ENCODE measurements around the gene C5AR2. TPM values are rescaled to one million over a fixed set of nuclear protein-coding genes. Genes with fewer than 3 reads are reported as not detected.
"Not testable (repeated sequence)": the region's sequence is repeated elsewhere in the genome, so short reads cannot be mapped to it uniquely, and the experiment has no call there.

The C5AR2 gene
- total RNA-seq, 1 donor from 2014 or later = 0.08 TPM

DNA sequence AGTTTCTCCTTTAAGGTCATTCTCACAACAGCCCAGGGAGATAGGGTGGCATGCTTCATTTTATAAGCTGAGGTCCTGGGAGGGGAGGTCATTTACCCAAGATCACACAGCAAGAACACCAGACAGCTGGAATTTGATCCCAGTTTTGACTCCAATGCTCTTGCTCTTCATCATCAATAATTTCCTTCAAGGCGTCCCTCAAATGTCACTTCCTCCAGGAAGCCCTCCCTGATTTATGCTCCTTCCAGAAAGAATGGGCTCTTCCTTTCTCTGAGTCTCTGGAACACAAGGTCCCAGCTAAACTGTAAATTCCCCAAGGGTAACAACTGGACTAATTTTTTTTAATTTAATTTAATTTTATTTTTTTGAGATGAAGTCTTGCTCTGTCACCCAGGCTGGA lies 12.4 kb downstream of the C5AR2 start:
- Mint-ChIP-seq H3K27me3 (ENCODE audit: unreplicated experiment) (no peaks in the 10 kb centered on the region), H3K27ac (ENCODE audit: unreplicated experiment) (no peak overlapping the region), H3K4me3 (ENCODE audit: unreplicated experiment) (no peak overlapping the region), H3K36me3 (ENCODE audit: unreplicated experiment) (no peaks in the 10 kb centered on the region), H3K4me1 (ENCODE audit: unreplicated experiment) (peaks cover 9% of the 10 kb centered on the region), H3K9me3 (ENCODE audit: unreplicated experiment) (no peaks in the 10 kb centered on the region)
- TF ChIP-seq, protein P1, sequence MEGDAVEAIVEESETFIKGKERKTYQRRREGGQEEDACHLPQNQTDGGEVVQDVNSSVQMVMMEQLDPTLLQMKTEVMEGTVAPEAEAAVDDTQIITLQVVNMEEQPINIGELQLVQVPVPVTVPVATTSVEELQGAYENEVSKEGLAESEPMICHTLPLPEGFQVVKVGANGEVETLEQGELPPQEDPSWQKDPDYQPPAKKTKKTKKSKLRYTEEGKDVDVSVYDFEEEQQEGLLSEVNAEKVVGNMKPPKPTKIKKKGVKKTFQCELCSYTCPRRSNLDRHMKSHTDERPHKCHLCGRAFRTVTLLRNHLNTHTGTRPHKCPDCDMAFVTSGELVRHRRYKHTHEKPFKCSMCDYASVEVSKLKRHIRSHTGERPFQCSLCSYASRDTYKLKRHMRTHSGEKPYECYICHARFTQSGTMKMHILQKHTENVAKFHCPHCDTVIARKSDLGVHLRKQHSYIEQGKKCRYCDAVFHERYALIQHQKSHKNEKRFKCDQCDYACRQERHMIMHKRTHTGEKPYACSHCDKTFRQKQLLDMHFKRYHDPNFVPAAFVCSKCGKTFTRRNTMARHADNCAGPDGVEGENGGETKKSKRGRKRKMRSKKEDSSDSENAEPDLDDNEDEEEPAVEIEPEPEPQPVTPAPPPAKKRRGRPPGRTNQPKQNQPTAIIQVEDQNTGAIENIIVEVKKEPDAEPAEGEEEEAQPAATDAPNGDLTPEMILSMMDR (IDR thresholded peaks at IDR 0.05) = no peak
- no peak for DNase-seq (ENCODE audit: extremely low spot score, unreplicated experiment)

DNA sequence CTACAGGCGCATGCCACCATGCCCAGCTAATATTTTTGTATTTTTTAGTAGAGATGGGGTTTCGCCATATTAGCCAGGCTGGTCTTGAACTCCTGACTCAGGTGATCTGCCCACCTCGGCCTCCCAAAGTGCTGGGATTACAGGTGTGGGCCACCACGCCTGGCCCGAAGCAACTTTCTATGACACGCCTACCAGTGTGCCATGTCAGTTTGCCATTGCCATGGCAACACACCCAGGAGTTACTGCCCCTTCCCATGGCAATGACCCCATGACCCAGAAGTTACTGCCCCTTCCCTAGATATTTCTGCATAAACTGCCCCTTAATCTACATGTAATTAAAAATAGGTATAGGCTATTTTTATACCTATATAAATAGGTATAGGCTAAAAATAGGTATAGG lies 14.0 kb downstream of the C5AR2 start:
- not testable (repeated sequence) for H3K9me3 Mint-ChIP-seq (ENCODE audit: unreplicated experiment); H3K4me3 Mint-ChIP-seq (ENCODE audit: unreplicated experiment); DNase-seq (ENCODE audit: extremely low spot score, unreplicated experiment); H3K27ac Mint-ChIP-seq (ENCODE audit: unreplicated experiment); H3K27me3 Mint-ChIP-seq (ENCODE audit: unreplicated experiment); H3K36me3 Mint-ChIP-seq (ENCODE audit: unreplicated experiment)
- H3K4me1 Mint-ChIP-seq (ENCODE audit: unreplicated experiment) = peaks cover 22% of the 10 kb centered on the region

DNA sequence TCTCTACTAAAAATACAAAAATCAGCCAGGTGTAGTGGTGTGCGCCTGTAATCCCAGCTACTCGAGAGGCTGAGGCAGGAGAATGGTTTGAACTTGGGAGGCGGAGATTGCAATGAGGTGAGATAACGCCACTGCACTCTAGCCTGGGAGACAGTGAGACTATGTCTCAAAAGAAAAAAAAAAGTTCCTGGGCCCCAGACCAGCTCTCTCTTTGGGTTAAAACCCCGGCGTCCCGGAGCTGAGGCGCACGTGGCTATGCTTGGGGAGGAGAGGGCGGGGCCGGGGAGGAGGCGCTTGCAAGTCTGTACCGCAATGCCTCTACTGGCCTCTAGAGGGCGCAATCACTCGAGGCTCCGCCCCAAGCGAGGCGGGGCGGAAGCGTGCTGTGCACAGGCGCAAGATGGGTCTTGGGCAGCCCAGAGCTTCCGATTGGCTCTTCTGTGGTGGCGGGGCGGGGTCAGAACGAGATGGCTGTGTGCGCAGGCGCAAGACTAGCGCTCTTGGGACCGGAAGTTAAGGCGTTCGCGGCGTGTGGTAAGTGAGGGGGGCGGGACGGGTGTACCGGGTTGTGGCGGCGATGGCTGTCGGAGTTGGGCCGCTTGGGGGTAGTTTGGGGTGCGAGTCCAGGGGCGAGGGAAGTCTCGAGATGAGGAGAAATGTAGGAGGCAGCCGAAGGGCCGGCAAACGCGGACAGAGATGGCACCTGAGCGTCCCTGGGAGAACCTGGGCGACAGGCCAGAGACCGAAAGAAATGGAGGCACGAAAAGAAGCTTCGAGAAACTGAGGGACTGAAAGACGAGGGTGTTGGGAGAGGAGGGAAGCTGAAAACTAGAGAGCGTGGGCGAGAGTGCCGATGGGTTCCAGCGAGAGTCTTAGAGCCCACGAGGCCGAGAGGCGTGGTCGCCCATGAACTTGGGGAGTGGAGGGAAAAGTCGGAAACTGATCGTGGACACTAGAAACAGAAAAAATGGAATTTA lies 17.1 kb downstream of the C5AR2 start, which contains the start of gene DHX34:
Gene DHX34 (plus strand): TSS at position 497 of the 977 bp plus-strand sequence. CDS start 3,716 bp downstream, outside the sequence.
- Mint-ChIP-seq H3K27me3 (ENCODE audit: unreplicated experiment) (no peaks in the 10 kb centered on the region), H3K4me3 (ENCODE audit: unreplicated experiment) (peak within 1 kb of the TSS; percentile 97), H3K4me1 (ENCODE audit: unreplicated experiment) (peaks cover 22% of the 10 kb centered on the region), H3K9me3 (ENCODE audit: unreplicated experiment) (no peaks in the 10 kb centered on the region), H3K27ac (ENCODE audit: unreplicated experiment) (peak within 1 kb of the TSS; percentile 76), H3K36me3 (ENCODE audit: unreplicated experiment) (peaks cover 7% of the 10 kb centered on the region)
- peak; percentile 99 for DNase-seq (ENCODE audit: extremely low spot score, unreplicated experiment)
- TF ChIP-seq, protein P1 (IDR thresholded peaks at IDR 0.05) = peak; percentile 99

DNA sequence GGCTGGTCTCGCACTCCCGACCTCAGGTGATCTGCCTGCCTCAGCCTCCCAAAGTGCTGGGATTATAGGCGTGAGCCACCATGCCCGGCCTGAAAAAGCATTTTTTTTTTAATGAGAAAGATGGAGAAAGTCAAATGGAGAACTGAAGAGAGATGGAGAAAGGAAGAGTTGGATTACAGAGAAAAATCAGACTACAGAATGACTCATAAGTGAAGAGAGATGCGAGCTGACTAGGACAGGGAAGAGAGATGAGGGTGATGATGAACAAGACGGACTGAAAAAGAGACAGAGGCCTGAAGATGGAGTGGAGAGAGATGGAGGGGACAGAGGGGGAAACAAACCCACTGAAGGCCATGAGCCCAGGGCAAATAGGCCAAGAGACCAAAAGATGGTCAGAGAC lies 18.7 kb downstream of the C5AR2 start:
- Mint-ChIP-seq H3K9me3 (ENCODE audit: unreplicated experiment) (no peaks in the 10 kb centered on the region), H3K27me3 (ENCODE audit: unreplicated experiment) (no peaks in the 10 kb centered on the region), H3K36me3 (ENCODE audit: unreplicated experiment) (peaks cover 13% of the 10 kb centered on the region), H3K4me3 (ENCODE audit: unreplicated experiment) (peak overlapping the region; percentile 49), H3K27ac (ENCODE audit: unreplicated experiment) (peak overlapping the region; percentile 23), H3K4me1 (ENCODE audit: unreplicated experiment) (peaks cover 22% of the 10 kb centered on the region)
- no peak for DNase-seq (ENCODE audit: extremely low spot score, unreplicated experiment)
- TF ChIP-seq, protein P1 (IDR thresholded peaks at IDR 0.05) = no peak

DNA sequence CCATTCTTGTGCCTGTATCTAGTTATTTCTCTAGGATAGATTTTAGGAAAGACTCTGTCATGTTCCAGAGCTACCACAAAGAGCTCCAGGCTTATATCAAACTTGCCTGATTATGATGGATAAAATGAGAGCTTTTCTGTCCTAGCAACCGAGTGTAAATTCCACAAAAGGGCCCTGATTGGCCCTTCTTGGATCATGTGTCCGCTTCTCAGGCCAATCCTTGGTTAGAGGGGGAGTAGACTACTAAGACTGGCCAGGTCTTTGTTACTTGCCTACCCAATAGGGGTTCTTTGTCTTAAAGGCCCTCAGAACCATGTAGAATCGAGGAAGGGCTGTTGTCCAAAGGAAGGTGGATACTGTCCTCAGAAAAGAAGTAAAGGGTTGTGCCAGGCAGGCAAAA lies 19.6 kb downstream of the C5AR2 start:
- Mint-ChIP-seq H3K36me3 (ENCODE audit: unreplicated experiment) (peaks cover 21% of the 10 kb centered on the region), H3K4me1 (ENCODE audit: unreplicated experiment) (peaks cover 22% of the 10 kb centered on the region), H3K9me3 (ENCODE audit: unreplicated experiment) (no peaks in the 10 kb centered on the region), H3K27me3 (ENCODE audit: unreplicated experiment) (no peaks in the 10 kb centered on the region), H3K27ac (ENCODE audit: unreplicated experiment) (no peak overlapping the region), H3K4me3 (ENCODE audit: unreplicated experiment) (peak overlapping the region; percentile 26)
- TF ChIP-seq, protein P1 (IDR thresholded peaks at IDR 0.05) = no peak
- no peak for DNase-seq (ENCODE audit: extremely low spot score, unreplicated experiment)

Data from osteocyte (in vitro differentiated cells).